IMR-90 (cell line): Measurements from ENCODE around the gene DSP.

Experiments used
- BHLHE40 ChIP-seq: fragments of 150-350 bp; IDR thresholded peaks from 2 replicates; pipeline ENCODE4 v1.6.1; 2016; ENCODE audit warnings: mild to moderate bottlenecking, low read depth, low read length
- CHD1 ChIP-seq: IDR thresholded peaks from 2 replicates; pipeline ENCODE4 v1.6.1; 2012; ENCODE audit warnings: low read depth, low read length, improper control_type of control experiment
- CTCF ChIP-seq: conservative IDR thresholded peaks from 2 replicates; pipeline ENCODE4 v1.5.1; 2012; ENCODE audit warnings: mild to moderate bottlenecking, low read depth, low read length, improper control_type of control experiment
- ELK1 ChIP-seq: fragments of 150-350 bp; IDR thresholded peaks from 2 replicates; pipeline ENCODE4 v1.6.1; 2016; ENCODE audit warnings: low read depth, mild to moderate bottlenecking, low read length, moderate library complexity, borderline replicate concordance
- FOS ChIP-seq: fragments of 150-350 bp; IDR thresholded peaks from 2 replicates; pipeline ENCODE4 v1.6.1; 2016; ENCODE audit warnings: low read depth, low read length
- MXI1 ChIP-seq: IDR thresholded peaks from 2 replicates; pipeline ENCODE4 v1.6.1; 2012; ENCODE audit warnings: low read depth, mild to moderate bottlenecking, low read length, moderate library complexity, borderline replicate concordance
- NFE2L2 ChIP-seq: fragments of 150-350 bp; IDR thresholded peaks from 2 replicates; pipeline ENCODE4 v1.6.1; 2016; ENCODE audit warnings: low read depth, mild to moderate bottlenecking, low read length
- POLR2A ChIP-seq: IDR thresholded peaks from 2 replicates; pipeline ENCODE4 v1.6.1; 2012; ENCODE audit warnings: mild to moderate bottlenecking, low read depth, low read length
- RAD21 ChIP-seq: IDR thresholded peaks from 2 replicates; pipeline ENCODE4 v1.6.1; 2012; ENCODE audit warnings: low read length, improper control_type of control experiment
- RCOR1 ChIP-seq: IDR thresholded peaks from 2 replicates; pipeline ENCODE4 v1.6.1; 2012; ENCODE audit warnings: mild to moderate bottlenecking, low read length, improper control_type of control experiment; ENCODE audit not compliant: insufficient replicate concordance
- RFX5 ChIP-seq: IDR thresholded peaks from 2 replicates; pipeline ENCODE4 v1.8.0; 2012; ENCODE audit warnings: low read depth, mild to moderate bottlenecking, low read length, moderate library complexity
- SMC3 ChIP-seq: fragments of 150-350 bp; IDR thresholded peaks from 2 replicates; pipeline ENCODE4 v1.6.1; 2016; ENCODE audit warnings: low read depth, mild to moderate bottlenecking, antibody characterized with exemption, low read length, moderate library complexity
- TF ChIP-seq, protein P1 (sequence below): fragments of 150-350 bp; IDR thresholded peaks from 2 replicates; pipeline ENCODE4 v1.6.1; 2017; ENCODE audit warnings: mild to moderate bottlenecking, antibody characterized with exemption, low read length, low read depth

DNA sequence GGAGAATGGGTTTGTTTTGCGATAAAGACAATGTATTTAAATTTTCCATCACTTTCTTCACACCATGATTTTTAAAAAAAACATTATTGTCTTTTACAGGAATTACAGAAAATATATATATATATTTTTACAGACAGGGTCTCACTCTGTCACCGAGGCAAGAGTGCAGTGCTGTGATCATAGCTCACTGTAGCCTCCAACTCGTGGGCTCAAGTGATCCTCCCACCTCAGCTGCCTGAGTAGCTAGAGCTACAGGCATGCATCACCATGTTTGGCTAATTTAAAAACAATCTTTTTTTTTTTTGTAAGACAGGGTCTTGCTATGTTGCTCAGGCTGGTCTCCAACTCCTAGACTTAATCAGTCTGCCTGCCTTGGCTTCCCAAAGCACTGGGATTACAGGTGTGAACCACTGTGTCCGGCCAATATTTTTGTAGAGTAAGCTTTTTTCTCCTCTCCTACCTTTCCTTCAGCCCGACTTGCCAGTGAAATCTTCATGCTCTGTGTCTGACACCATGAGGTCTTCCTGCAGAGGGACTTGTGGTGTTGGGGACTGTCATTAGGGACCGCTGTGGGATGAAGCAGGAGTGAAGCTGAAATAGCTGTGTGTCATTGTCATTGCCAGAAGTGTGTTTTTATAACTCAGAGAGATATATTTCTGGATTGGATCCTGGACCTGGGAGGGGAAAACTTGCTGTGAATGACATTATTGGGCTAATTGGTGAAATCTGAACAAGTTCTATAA, 13.2 kb downstream of the DSP start:
- no peak for TF ChIP-seq CTCF
- TF ChIP-seq RAD21 = no peak
- TF ChIP-seq, protein P1, sequence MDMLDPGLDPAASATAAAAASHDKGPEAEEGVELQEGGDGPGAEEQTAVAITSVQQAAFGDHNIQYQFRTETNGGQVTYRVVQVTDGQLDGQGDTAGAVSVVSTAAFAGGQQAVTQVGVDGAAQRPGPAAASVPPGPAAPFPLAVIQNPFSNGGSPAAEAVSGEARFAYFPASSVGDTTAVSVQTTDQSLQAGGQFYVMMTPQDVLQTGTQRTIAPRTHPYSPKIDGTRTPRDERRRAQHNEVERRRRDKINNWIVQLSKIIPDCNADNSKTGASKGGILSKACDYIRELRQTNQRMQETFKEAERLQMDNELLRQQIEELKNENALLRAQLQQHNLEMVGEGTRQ = no peak
- no peak for TF ChIP-seq SMC3
- no peak for TF ChIP-seq RCOR1
- TF ChIP-seq MXI1 = no peak
- TF ChIP-seq POLR2A = no peak
- no peak for TF ChIP-seq NFE2L2
- no peak for TF ChIP-seq CHD1
- no peak for TF ChIP-seq ELK1
- no peak for TF ChIP-seq BHLHE40
- no peak for TF ChIP-seq RFX5
- TF ChIP-seq FOS = no peak
